Fibroblast of lung (primary cell): ENCODE data around the gene CDK9. TPM values are rescaled to one million over a fixed set of nuclear protein-coding genes. Genes with fewer than 3 reads are reported as not detected.

ENCODE experiments used
- DNase-seq, 2 donors: peaks; one replicate each; pipeline versions ENCODE4 v3.0.0 to v3.0.0-alpha.2; 2010; ENCODE audit warnings: low read depth in 2 of 2
- H2AFZ ChIP-seq: 2 replicates; pipeline ENCODE4 v1.5.1; 2012; ENCODE audit warnings: low read length, control low read depth, inconsistent platforms
- H3K27ac ChIP-seq: 2 replicates; pipeline ENCODE4 v1.5.1; 2011; ENCODE audit warnings: low read length, control low read depth; ENCODE audit not compliant: insufficient read depth
- H3K27me3 ChIP-seq: 2 replicates; pipeline ENCODE4 v1.5.1; 2011; ENCODE audit warnings: mild to moderate bottlenecking, low read length; ENCODE audit not compliant: control insufficient read depth, insufficient read depth
- H3K36me3 ChIP-seq: 2 replicates; pipeline ENCODE4 v1.5.1; 2011; ENCODE audit warnings: low read length; ENCODE audit not compliant: control insufficient read depth, insufficient read depth
- H3K4me1 ChIP-seq: 2 replicates; pipeline ENCODE4 v1.5.1; 2011; ENCODE audit warnings: low read length; ENCODE audit not compliant: control insufficient read depth, insufficient read depth; ENCODE audit errors: extremely low read depth
- H3K4me2 ChIP-seq: 2 replicates; pipeline ENCODE4 v1.5.1; 2011; ENCODE audit warnings: low read length, control low read depth; ENCODE audit not compliant: insufficient read depth; ENCODE audit errors: extremely low read depth
- H3K4me3 ChIP-seq, 4 experiments: fragments of 200-600 bp in 1 of 4; sonication (generic) in 1 of 4; replicated peaks in 1 of 4; 2 replicates each; pipeline ENCODE4 v1.5.1; 2011 to 2016; ENCODE audit warnings: low read length in 4 of 4, low read depth in 3 of 4, mild to moderate bottlenecking in 3 of 4, control low read depth in 2 of 4, inconsistent platforms in 1 of 4, mixed read lengths in 1 of 4; ENCODE audit not compliant: insufficient read depth in 1 of 4; ENCODE audit errors: control extremely low read depth in 1 of 4
- H3K79me2 ChIP-seq: 2 replicates; pipeline ENCODE4 v1.5.1; 2012; ENCODE audit warnings: mild to moderate bottlenecking, low read length, inconsistent platforms; ENCODE audit not compliant: control insufficient read depth, insufficient read depth
- H3K9ac ChIP-seq: 2 replicates; pipeline ENCODE4 v1.5.1; 2011; ENCODE audit warnings: mild to moderate bottlenecking, low read length, control low read depth; ENCODE audit not compliant: insufficient read depth
- H3K9me3 ChIP-seq: 2 replicates; pipeline ENCODE4 v1.5.1; 2012; ENCODE audit warnings: low read depth, low read length; ENCODE audit not compliant: control insufficient read depth, insufficient read depth
- H4K20me1 ChIP-seq: 2 replicates; pipeline ENCODE4 v1.5.1; 2011; ENCODE audit warnings: low read length; ENCODE audit not compliant: control insufficient read depth, insufficient read depth; ENCODE audit errors: extremely low read depth
- CTCF ChIP-seq, 2 donors: IDR thresholded peaks in 1 of 2; conservative IDR thresholded peaks in 1 of 2; 1 replicate in 1 of 2; 2 replicates in 1 of 2; pipeline ENCODE4 v1.5.1; 2011 to 2012; ENCODE audit warnings: low read length in 2 of 2, control low read depth in 1 of 2, inconsistent platforms in 1 of 2, low read depth in 1 of 2, mild to moderate bottlenecking in 1 of 2
- EZH2 ChIP-seq: IDR thresholded peaks from 2 replicates; pipeline ENCODE4 v1.5.1; 2012; ENCODE audit warnings: low read length, control low read depth, mild to moderate bottlenecking; ENCODE audit errors: missing control alignments
- polyA plus RNA-seq, 2 donors: library from polyadenylated mRNA; depleted of rRNA in 1 of 2; stranded (reverse) in 1 of 2; unstranded in 1 of 2; fragments of >200 nt; gene quantifications; 2 replicates each; pipeline ENCODE4 v1.2.1, GENCODE V29; 2011 to 2012; ENCODE audit warnings: missing spikeins in 1 of 2
- total RNA-seq: library from RNA; depleted of rRNA; stranded (reverse); fragments of >200 nt; gene quantifications from 2 replicates; pipeline ENCODE4 v1.2.1, GENCODE V29; 2014

CDK9 gene
- total and polyA plus RNA-seq, 2 donors (not counting 1 experiment from before 2014, with no cell fraction given) = 54.8 to 82.2 TPM

GRCh38 chr9:127746959-127747569, 38.8 kb upstream of the CDK9 start:
- Histone ChIP-seq H3K9ac (no peak overlapping the region), H4K20me1 (peaks cover 2% of the 10 kb centered on the region), H2AFZ (no peak overlapping the region), H3K4me2 (no peak overlapping the region), H3K79me2 (no peaks in the 10 kb centered on the region), H3K36me3 (no peaks in the 10 kb centered on the region), H3K4me1 (no peaks in the 10 kb centered on the region), H3K27ac (no peak overlapping the region), H3K9me3 (no peaks in the 10 kb centered on the region), H3K27me3 (peaks cover 16% of the 10 kb centered on the region), H3K4me3 (no peak overlapping the region)
- DNase-seq = no peak
- no peak for TF ChIP-seq EZH2
- no peak for TF ChIP-seq CTCF (conservative IDR thresholded peaks at IDR 0.05 in 1 of 2, IDR thresholded peaks at IDR 0.05 in 1 of 2; ENCODE audit: low read depth in 1 of 2, low read length in 2 of 2)

- Histone ChIP-seq H3K79me2 (no peaks in the 10 kb centered on the region), H3K4me2 (no peak overlapping the region), H4K20me1 (peaks cover 2% of the 10 kb centered on the region), H3K27ac (no peak overlapping the region), H2AFZ (no peak overlapping the region), H3K36me3 (no peaks in the 10 kb centered on the region), H3K4me1 (no peaks in the 10 kb centered on the region), H3K9me3 (no peaks in the 10 kb centered on the region), H3K9ac (no peak overlapping the region), H3K27me3 (peaks cover 32% of the 10 kb centered on the region), H3K4me3 (no peak overlapping the region)
- DNase-seq = no peak
- TF ChIP-seq EZH2 = no peak
- TF ChIP-seq CTCF (conservative IDR thresholded peaks at IDR 0.05 in 1 of 2, IDR thresholded peaks at IDR 0.05 in 1 of 2; ENCODE audit: low read depth in 1 of 2, low read length in 2 of 2) = no peak
Observed at GRCh38 chr9:127749090-127749787, 36.6 kb upstream of the CDK9 start.

- peak in 1 of 2 donors; percentile 20 for DNase-seq
- Histone ChIP-seq H4K20me1 (peaks cover 2% of the 10 kb centered on the region), H3K27me3 (peaks cover 43% of the 10 kb centered on the region), H3K36me3 (no peaks in the 10 kb centered on the region), H3K27ac (no peak overlapping the region), H3K79me2 (no peaks in the 10 kb centered on the region), H3K4me1 (no peaks in the 10 kb centered on the region), H3K9me3 (no peaks in the 10 kb centered on the region), H3K4me2 (no peak overlapping the region), H3K9ac (no peak overlapping the region), H3K4me3 (no peak overlapping the region), H2AFZ (no peak overlapping the region)
- TF ChIP-seq CTCF (conservative IDR thresholded peaks at IDR 0.05 in 1 of 2, IDR thresholded peaks at IDR 0.05 in 1 of 2; ENCODE audit: low read depth in 1 of 2, low read length in 2 of 2) (no peak), EZH2 (no peak)
Observed at GRCh38 chr9:127751269-127752054, 34.4 kb upstream of the CDK9 start.
